ENCODE data around the gene CCDC8. TPM values are rescaled to one million over a fixed set of nuclear protein-coding genes. Genes with fewer than 3 reads are reported as not detected.
"Not testable (repeated sequence)": the region's sequence is repeated elsewhere in the genome, so short reads cannot be mapped to it uniquely, and the experiment has no call there.

CCDC8 gene
- polyA plus RNA-seq, 4 donors = 1.1 to 50.9 (median 2.0) TPM; not detected in 1

DNA sequence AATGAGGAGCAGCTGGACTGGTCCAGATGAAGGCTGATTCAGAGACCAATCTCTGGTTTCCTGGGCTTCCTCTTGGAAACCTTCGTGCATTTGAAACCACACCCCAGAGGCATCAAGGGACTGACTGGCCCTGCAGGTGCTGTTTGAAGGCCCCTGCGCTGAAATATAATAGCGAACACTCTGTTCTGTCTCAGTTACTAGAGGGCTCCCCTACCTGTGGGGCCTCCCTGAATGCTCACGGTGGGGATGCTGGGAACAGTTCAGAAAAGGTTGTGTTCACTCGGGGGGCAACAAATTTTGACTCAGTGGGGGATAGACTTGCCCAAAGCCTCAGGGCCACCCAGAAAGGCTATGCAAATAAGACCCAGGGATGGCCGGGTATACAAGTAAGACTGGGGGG lies 6.4 kb downstream of the CCDC8 start:
- FAIRE-seq (no peak), DNase-seq (no peak)
- no peak overlapping the region for H3K4me3 ChIP-seq (ENCODE audit: low read depth in 1 of 3, low read length in 3 of 3)
- H3K9me3 ChIP-seq (ENCODE audit: control insufficient read depth in 2 of 2, insufficient read depth in 1 of 2, low read depth in 1 of 2, low read length in 1 of 2) = no peaks in the 10 kb centered on the region
- peaks cover 0 to 26% (median 0%) of the 10 kb centered on the region in 3 donors for H3K36me3 ChIP-seq (ENCODE audit: control insufficient read depth in 3 of 3, insufficient read depth in 2 of 3, low read depth in 1 of 3, low read length in 3 of 3)
- H3K27me3 ChIP-seq (ENCODE audit: control insufficient read depth in 3 of 3, insufficient read depth in 3 of 3, low read length in 3 of 3) = peaks cover 0 to 23% (median 4%) of the 10 kb centered on the region in 3 donors
- H3K4me1 ChIP-seq (ENCODE audit: control insufficient read depth in 3 of 3, insufficient read depth in 2 of 3, low read depth in 1 of 3, low read length in 2 of 3) = peaks cover 0 to 67% (median 0%) of the 10 kb centered on the region in 3 donors
- H3K27ac ChIP-seq (ENCODE audit: low read depth in 1 of 3, low read length in 2 of 3) = no peak overlapping the region
- WGBS, 3 donors = 11 to 16% (median 12%) methylated on average over 6 of the region's 6 CpGs

DNA sequence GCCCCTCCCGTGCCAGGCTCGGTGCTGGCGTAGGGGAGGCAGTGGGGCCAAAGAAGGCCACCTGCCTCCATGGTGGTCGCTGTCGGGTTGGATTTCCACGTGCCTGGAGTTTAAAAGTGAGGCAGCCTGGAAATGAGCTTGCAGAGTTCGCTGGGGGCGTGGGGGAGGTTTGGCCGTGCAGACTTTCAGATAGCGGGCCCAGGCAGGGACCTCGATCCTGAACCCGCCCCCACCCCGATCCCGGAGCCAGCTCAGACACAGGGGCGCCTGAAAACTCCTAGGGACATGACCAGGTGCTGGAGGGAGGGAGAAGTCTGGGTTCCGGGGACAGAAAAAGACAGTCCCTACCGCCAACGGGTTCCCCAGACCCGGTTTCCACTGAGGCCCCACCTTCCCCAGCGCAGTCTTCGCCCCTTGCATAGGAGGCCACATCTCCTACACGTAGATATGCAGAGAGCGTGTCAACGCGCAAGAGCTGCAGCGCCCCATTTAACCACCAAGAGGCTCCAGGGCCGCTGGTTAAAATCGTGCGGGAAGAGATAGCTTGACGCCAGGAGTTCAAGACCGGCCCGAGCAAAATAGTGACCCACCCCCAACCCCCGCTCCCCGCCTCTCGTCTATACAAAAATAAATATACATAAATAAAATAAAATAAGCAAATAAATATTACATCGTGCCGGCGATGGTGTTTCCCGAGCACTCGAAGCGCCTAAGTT lies 8.5 kb downstream of the CCDC8 start:
- 8 to 14% (median 14%) methylated on average over 40 to 41 of the region's 41 CpGs for WGBS, 3 donors
- FAIRE-seq (no peak), DNase-seq (peak in 1 of 2 donors; percentile 89)
- Histone ChIP-seq H3K36me3 (ENCODE audit: control insufficient read depth in 3 of 3, insufficient read depth in 2 of 3, low read depth in 1 of 3, low read length in 3 of 3) (peaks cover 0 to 8% (median 0%) of the 10 kb centered on the region in 3 donors), H3K9me3 (ENCODE audit: control insufficient read depth in 2 of 2, insufficient read depth in 1 of 2, low read depth in 1 of 2, low read length in 1 of 2) (no peaks in the 10 kb centered on the region), H3K4me1 (ENCODE audit: control insufficient read depth in 3 of 3, insufficient read depth in 2 of 3, low read depth in 1 of 3, low read length in 2 of 3) (peaks cover 0 to 48% (median 0%) of the 10 kb centered on the region in 3 donors), H3K27me3 (ENCODE audit: control insufficient read depth in 3 of 3, insufficient read depth in 3 of 3, low read length in 3 of 3) (peaks cover 0 to 20% (median 0%) of the 10 kb centered on the region in 3 donors), H3K27ac (ENCODE audit: low read depth in 1 of 3, low read length in 2 of 3) (peak overlapping the region in 1 of 3 donors; percentile 95), H3K4me3 (ENCODE audit: low read depth in 1 of 3, low read length in 3 of 3) (peak overlapping the region in 2 of 3 donors; percentile 38 to 60)

DNA sequence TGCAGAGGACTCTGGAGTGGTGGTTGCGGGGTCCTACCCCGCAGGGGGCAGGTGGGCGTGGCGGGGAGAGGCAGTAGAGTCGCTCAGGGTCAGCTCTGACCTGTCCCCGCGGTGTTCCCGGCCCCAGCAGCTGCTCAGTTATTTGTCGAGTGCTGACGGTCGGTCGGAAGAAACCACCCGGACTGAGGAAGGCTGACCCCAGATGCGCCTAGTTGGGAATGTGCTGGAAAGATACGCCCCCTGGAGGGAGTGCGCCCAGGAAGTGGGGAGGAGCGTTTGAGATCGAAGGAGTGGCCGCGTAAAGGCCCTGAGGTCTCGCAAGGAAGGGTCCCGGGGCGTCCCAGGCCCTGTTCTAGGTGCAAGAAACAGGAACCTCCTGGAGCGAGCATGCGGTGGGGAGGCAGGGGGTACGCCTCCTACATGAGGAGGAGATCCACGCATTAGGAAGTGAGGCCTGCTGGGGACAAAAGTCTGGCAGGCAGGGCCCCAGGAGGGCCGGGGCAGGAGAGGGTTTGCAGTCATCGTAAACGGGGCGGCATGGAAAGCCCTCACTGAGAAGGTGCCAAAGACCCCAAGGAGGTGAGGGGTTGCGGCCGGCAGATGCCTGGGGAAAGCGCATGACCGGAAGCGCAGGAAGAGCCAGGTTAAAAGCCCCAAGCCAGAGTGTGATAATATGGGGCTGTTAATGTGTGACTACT lies 9.2 kb downstream of the CCDC8 start:
- FAIRE-seq = no peak

DNA sequence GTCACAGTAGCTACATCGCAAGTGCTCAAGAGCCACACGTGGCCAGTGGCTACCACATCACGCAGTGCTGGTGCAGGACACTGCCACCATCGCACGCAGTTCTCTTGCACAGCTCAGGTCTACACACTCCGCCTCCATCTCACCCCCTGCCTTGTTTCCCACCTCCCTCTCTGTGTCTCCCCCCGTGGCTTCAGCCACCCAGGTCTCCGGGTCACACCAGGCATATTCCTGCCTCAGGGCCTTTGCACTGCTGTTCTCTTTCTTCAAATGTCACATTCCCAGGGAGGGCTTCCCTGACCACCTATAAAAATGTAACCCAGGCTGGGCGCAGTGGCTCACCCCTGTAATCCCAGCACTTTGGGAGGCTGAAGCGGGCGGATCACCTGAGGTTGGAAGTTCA lies 10.6 kb downstream of the CCDC8 start:
- Histone ChIP-seq H3K4me1 (ENCODE audit: control insufficient read depth in 3 of 3, insufficient read depth in 2 of 3, low read depth in 1 of 3, low read length in 2 of 3) (peaks cover 0 to 33% (median 0%) of the 10 kb centered on the region in 3 donors), H3K27ac (ENCODE audit: low read depth in 1 of 3, low read length in 2 of 3) (no peak overlapping the region), H3K36me3 (ENCODE audit: control insufficient read depth in 3 of 3, insufficient read depth in 2 of 3, low read depth in 1 of 3, low read length in 3 of 3) (no peaks in the 10 kb centered on the region), H3K27me3 (ENCODE audit: control insufficient read depth in 3 of 3, insufficient read depth in 3 of 3, low read length in 3 of 3) (peaks cover 0 to 15% (median 0%) of the 10 kb centered on the region in 3 donors), H3K9me3 (ENCODE audit: control insufficient read depth in 2 of 2, insufficient read depth in 1 of 2, low read depth in 1 of 2, low read length in 1 of 2) (no peaks in the 10 kb centered on the region), H3K4me3 (ENCODE audit: low read depth in 1 of 3, low read length in 3 of 3) (no peak overlapping the region)
- FAIRE-seq (no peak), DNase-seq (no peak)
- 86 to 89% (median 88%) methylated on average over 11 of the region's 11 CpGs for WGBS, 3 donors

More for the DNA sequence above, 9.2 kb downstream of the CCDC8 start:
- no peaks in the 10 kb centered on the region for H3K9me3 ChIP-seq (ENCODE audit: control insufficient read depth in 2 of 2, insufficient read depth in 1 of 2, low read depth in 1 of 2, low read length in 1 of 2)
- H3K27ac ChIP-seq (ENCODE audit: low read depth in 1 of 3, low read length in 2 of 3) = peak overlapping the region in 1 of 3 donors; percentile 95
- WGBS, 3 donors = 1 to 3% (median 2%) methylated on average over 35 to 36 of the region's 36 CpGs
- H3K36me3 ChIP-seq (ENCODE audit: control insufficient read depth in 3 of 3, insufficient read depth in 2 of 3, low read depth in 1 of 3, low read length in 3 of 3) = peaks cover 0 to 3% (median 0%) of the 10 kb centered on the region in 3 donors
- peak overlapping the region in 2 of 3 donors; percentile 38 to 60 for H3K4me3 ChIP-seq (ENCODE audit: low read depth in 1 of 3, low read length in 3 of 3)
- peak; percentile 58 to 89 for DNase-seq
- H3K27me3 ChIP-seq (ENCODE audit: control insufficient read depth in 3 of 3, insufficient read depth in 3 of 3, low read length in 3 of 3) = peaks cover 0 to 21% (median 0%) of the 10 kb centered on the region in 3 donors
- H3K4me1 ChIP-seq (ENCODE audit: control insufficient read depth in 3 of 3, insufficient read depth in 2 of 3, low read depth in 1 of 3, low read length in 2 of 3) = peaks cover 0 to 44% (median 0%) of the 10 kb centered on the region in 3 donors

DNA sequence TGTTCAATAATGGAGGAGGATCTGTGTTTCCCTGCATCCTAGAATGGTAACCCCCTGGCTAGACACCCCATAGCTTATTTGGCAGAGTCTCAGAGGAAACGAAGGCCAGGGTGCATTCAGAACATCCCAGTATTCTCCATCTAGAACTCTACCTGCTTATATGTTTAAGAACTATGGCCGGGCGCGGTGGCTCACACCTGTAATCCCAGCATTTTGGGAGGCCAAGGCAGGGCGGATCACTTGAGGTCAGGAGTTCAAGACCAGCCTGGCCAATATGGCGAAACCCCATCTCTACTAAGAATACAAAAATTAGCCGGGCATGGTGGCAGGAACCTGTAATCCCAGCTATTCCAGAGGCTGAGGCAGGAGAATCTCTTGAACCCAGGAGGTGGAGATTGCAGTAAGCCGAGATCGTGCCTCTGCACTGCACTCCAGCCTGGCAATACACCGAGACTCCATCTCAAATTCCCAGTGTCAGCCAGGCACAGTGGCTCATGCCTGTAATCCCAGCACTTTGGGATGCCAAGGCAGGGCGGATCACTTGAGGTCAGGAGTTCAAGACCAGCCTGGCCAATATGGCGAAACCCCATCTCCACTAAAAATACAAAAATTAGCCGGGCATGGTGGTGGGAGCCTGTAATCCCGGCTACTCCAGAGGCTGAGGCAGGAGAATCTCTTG lies 15.4 kb downstream of the CCDC8 start:
- not testable (repeated sequence) for H3K9me3 ChIP-seq (ENCODE audit: control insufficient read depth in 2 of 2, insufficient read depth in 1 of 2, low read depth in 1 of 2, low read length in 1 of 2); H3K4me1 ChIP-seq (ENCODE audit: control insufficient read depth in 3 of 3, insufficient read depth in 2 of 3, low read depth in 1 of 3, low read length in 2 of 3); H3K27me3 ChIP-seq (ENCODE audit: control insufficient read depth in 3 of 3, insufficient read depth in 3 of 3, low read length in 3 of 3); FAIRE-seq; DNase-seq; H3K27ac ChIP-seq (ENCODE audit: low read depth in 1 of 3, low read length in 2 of 3); H3K4me3 ChIP-seq (ENCODE audit: low read depth in 1 of 3, low read length in 3 of 3)
- 84 to 90% (median 89%) methylated on average over 14 of the region's 14 CpGs for WGBS, 3 donors
- H3K36me3 ChIP-seq (ENCODE audit: control insufficient read depth in 3 of 3, insufficient read depth in 2 of 3, low read depth in 1 of 3, low read length in 3 of 3) = peaks cover 0 to 14% (median 0%) of the 10 kb centered on the region in 3 donors

DNA sequence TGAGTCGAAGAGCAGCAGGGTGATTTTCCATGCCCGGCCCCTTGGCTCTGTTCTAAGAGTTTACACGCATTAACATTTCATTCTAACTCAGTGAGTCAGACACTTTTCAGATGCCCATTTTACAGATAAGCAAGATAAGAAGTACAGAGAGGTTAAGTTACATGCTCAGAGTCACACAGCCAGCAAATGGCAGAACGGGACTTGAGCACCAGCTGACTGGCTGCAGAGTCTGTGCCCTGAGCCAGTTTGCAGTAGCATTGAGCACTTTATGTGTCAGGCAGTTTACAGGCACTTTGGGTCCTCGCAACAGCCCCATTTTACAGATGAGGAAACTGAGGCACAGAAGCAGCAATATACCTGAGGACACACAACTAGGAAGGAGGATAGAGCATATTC lies 19.0 kb downstream of the CCDC8 start:
- WGBS, 3 donors = 85 to 89% (median 86%) methylated on average over 5 of the region's 5 CpGs
- DNase-seq = no peak
- Histone ChIP-seq H3K4me3 (ENCODE audit: low read depth in 1 of 3, low read length in 3 of 3) (no peak overlapping the region), H3K9me3 (ENCODE audit: control insufficient read depth in 2 of 2, insufficient read depth in 1 of 2, low read depth in 1 of 2, low read length in 1 of 2) (peaks cover 0 to 1% of the 10 kb centered on the region in 2 donors), H3K27me3 (ENCODE audit: control insufficient read depth in 3 of 3, insufficient read depth in 3 of 3, low read length in 3 of 3) (no peaks in the 10 kb centered on the region), H3K4me1 (ENCODE audit: control insufficient read depth in 3 of 3, insufficient read depth in 2 of 3, low read depth in 1 of 3, low read length in 2 of 3) (no peaks in the 10 kb centered on the region), H3K27ac (ENCODE audit: low read depth in 1 of 3, low read length in 2 of 3) (no peak overlapping the region), H3K36me3 (ENCODE audit: control insufficient read depth in 3 of 3, insufficient read depth in 2 of 3, low read depth in 1 of 3, low read length in 3 of 3) (peaks cover 2 to 46% (median 8%) of the 10 kb centered on the region in 3 donors)
- FAIRE-seq = no peak

DNA sequence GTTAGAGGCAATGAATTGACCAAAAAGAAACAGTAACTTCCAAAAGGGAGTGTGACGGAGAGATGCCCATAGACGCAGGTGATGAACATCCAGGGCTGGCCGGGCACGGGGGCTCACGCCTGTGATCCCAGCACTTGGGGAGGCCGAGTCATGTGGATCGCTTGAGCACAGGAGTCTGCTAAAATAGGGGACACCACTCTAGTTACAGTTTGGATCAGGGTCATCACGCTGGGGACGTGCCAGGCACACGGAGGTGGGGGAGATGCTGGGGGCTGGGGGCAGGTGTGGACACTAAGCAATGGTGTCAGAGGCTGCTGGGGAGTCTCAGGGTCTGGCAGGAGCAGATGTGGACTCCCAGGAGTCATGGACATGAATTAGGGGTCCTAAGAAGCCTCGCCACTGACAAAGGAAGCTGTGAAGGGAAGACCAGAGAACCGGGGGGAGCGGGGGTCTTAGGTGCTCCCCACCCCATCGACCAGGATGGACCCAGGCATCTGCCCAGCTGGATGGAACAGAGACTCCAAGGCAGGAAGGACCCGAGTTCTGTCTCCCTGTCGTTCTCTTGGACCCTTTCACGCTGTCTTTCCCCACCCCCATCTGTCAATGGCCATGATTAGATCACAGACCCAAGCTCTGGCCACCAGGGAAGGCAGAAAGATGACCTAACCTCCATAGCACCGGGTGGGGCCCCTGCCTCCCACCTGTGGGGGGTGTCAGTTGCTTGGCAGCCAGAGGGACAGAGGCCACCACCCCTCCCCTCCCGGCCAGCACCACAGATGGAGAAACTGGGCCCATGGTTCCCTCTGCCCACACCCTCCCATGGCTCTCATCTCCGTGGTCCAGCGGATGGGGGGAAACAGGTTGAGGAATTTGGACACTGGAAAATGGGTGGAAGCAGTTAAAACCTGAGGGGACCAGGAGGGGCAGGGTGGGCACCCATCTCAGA lies 19.6 kb downstream of the CCDC8 start:
- Histone ChIP-seq H3K4me1 (ENCODE audit: control insufficient read depth in 3 of 3, insufficient read depth in 2 of 3, low read depth in 1 of 3, low read length in 2 of 3) (no peaks in the 10 kb centered on the region), H3K4me3 (ENCODE audit: low read depth in 1 of 3, low read length in 3 of 3) (no peak overlapping the region), H3K36me3 (ENCODE audit: control insufficient read depth in 3 of 3, insufficient read depth in 2 of 3, low read depth in 1 of 3, low read length in 3 of 3) (peaks cover 5 to 52% (median 10%) of the 10 kb centered on the region in 3 donors), H3K27ac (ENCODE audit: low read depth in 1 of 3, low read length in 2 of 3) (no peak overlapping the region), H3K27me3 (ENCODE audit: control insufficient read depth in 3 of 3, insufficient read depth in 3 of 3, low read length in 3 of 3) (no peaks in the 10 kb centered on the region), H3K9me3 (ENCODE audit: control insufficient read depth in 2 of 2, insufficient read depth in 1 of 2, low read depth in 1 of 2, low read length in 1 of 2) (peaks cover 0 to 6% of the 10 kb centered on the region in 2 donors)
- FAIRE-seq (no peak), DNase-seq (no peak)
- 75 to 82% (median 76%) methylated on average over 21 of the region's 21 CpGs for WGBS, 3 donors

Measured in small intestine (tissue), 7 donors.